Endothelial cell of umbilical vein (primary cell): ENCODE results near the gene ETF1. TPM values are rescaled to one million over a fixed set of nuclear protein-coding genes. Genes with fewer than 3 reads are reported as not detected.

Source experiments
- BruUV-seq: library from RNA; stranded (reverse); fragments of 400-500 nt; replicated peaks from 2 replicates; lab custom pipeline; 2021; lab: Mats Ljungman, UMichigan
- CTCF ChIA-PET: fragments of 300-600, 350-600 bp; sonication (Branson Sonifier 250); formaldehyde crosslinking; loops from one replicate; lab custom pipeline; 2021; ENCODE audit warnings: antibody characterized with exemption, inconsistent platforms; lab: Charles Lee
- POLR2A ChIA-PET: fragments of 300-600, 350-600 bp; sonication (Branson Sonifier 250); formaldehyde crosslinking; loops from one replicate; lab custom pipeline; 2021; ENCODE audit warnings: antibody characterized with exemption, inconsistent platforms; lab: Charles Lee
- DNase-seq: peaks from one replicate; pipeline ENCODE4 v3.0.0-alpha.2; 2011; ENCODE audit warnings: low read depth, low spot score
- FAIRE-seq: peaks from 2 replicates; lab custom pipeline; 2011; peaks lifted over from hg19 to GRCh38; lab: Jason Lieb, UNC
- H2AFZ ChIP-seq: 2 replicates; pipeline ENCODE4 v1.6.0; 2012; ENCODE audit warnings: low read depth, low read length, control low read depth, inconsistent platforms
- H3K27ac ChIP-seq: 2 replicates; pipeline ENCODE4 v1.5.1; 2011; ENCODE audit warnings: low read depth, mild to moderate bottlenecking, control low read depth, low read length, moderate library complexity; ENCODE audit not compliant: insufficient read depth
- H3K27me3 ChIP-seq, 2 experiments: 2 replicates each; pipeline versions ENCODE4 v1.6.0 to v1.6.1; 2011; ENCODE audit warnings: low read length in 2 of 2, mixed read lengths in 1 of 2; ENCODE audit not compliant: control insufficient read depth in 2 of 2, insufficient read depth in 2 of 2
- H3K36me3 ChIP-seq, 2 experiments: 2 replicates in 1 of 2; 3 replicates in 1 of 2; pipeline ENCODE4 v1.5.1; 2011; ENCODE audit warnings: low read length in 2 of 2, mild to moderate bottlenecking in 1 of 2, moderate library complexity in 1 of 2; ENCODE audit not compliant: control insufficient read depth in 2 of 2, insufficient read depth in 2 of 2; ENCODE audit errors: extremely low read depth in 1 of 2
- H3K4me1 ChIP-seq: 3 replicates; pipeline ENCODE4 v1.5.1; 2011; ENCODE audit warnings: mild to moderate bottlenecking, low read length; ENCODE audit not compliant: control insufficient read depth, insufficient read depth; ENCODE audit errors: extremely low read depth
- H3K4me2 ChIP-seq: 2 replicates; pipeline ENCODE4 v1.6.1; 2011; ENCODE audit warnings: low read length, control low read depth, mixed read lengths; ENCODE audit not compliant: insufficient read depth
- H3K4me3 ChIP-seq, 3 experiments: fragments of 200-600 bp in 1 of 3; sonication (generic), shearing (Covaris generic) in 1 of 3; replicated peaks in 1 of 3; 2 replicates each; pipeline ENCODE4 v1.5.1; 2011 to 2016; ENCODE audit warnings: control low read depth in 3 of 3, low read length in 3 of 3, mild to moderate bottlenecking in 2 of 3, inconsistent platforms in 1 of 3, low read depth in 1 of 3, moderate library complexity in 1 of 3; ENCODE audit not compliant: insufficient read depth in 1 of 3
- H3K79me2 ChIP-seq: 2 replicates; pipeline ENCODE4 v1.6.0; 2012; ENCODE audit warnings: low read length, inconsistent platforms; ENCODE audit not compliant: control insufficient read depth, insufficient read depth
- H3K9ac ChIP-seq: replicated peaks from 2 replicates; pipeline ENCODE3; 2011; ENCODE audit warnings: low read length, control low read depth; ENCODE audit not compliant: insufficient read depth; ENCODE audit errors: extremely low read depth
- H3K9me1 ChIP-seq: replicated peaks from 3 replicates; pipeline ENCODE4 v1.6.0; 2011; ENCODE audit warnings: mild to moderate bottlenecking, low read length; ENCODE audit not compliant: control insufficient read depth, insufficient read depth; ENCODE audit errors: extremely low read depth
- H3K9me3 ChIP-seq: replicated peaks from 2 replicates; pipeline ENCODE4 v1.5.1; 2012; ENCODE audit warnings: low read length, inconsistent platforms; ENCODE audit not compliant: control insufficient read depth, insufficient read depth
- H4K20me1 ChIP-seq: replicated peaks from 2 replicates; pipeline ENCODE3; 2011; ENCODE audit warnings: mild to moderate bottlenecking, low read length; ENCODE audit not compliant: control insufficient read depth, insufficient read depth; ENCODE audit errors: extremely low read depth
- CTCF ChIP-seq, 2 donors: IDR thresholded peaks; 1 replicate in 1 of 2; 2 replicates in 1 of 2; pipeline ENCODE4 v1.5.1; 2011; ENCODE audit warnings: low read length in 2 of 2, mild to moderate bottlenecking in 2 of 2, moderate library complexity in 2 of 2, control low read depth in 1 of 2, inconsistent platforms in 1 of 2, low read depth in 1 of 2; ENCODE audit not compliant: insufficient read depth in 1 of 2; ENCODE audit errors: extremely low read depth in 1 of 2
- EZH2 ChIP-seq: IDR thresholded peaks from 2 replicates; pipeline ENCODE4 v1.6.1; 2012; ENCODE audit warnings: borderline replicate concordance, low read depth, mild to moderate bottlenecking, moderate library complexity, low read length, inconsistent platforms; ENCODE audit not compliant: severe bottlenecking
- FOS ChIP-seq: IDR thresholded peaks from 2 replicates; pipeline ENCODE4 v1.6.1; 2011; ENCODE audit warnings: mild to moderate bottlenecking, low read length, moderate library complexity, borderline replicate concordance; ENCODE audit not compliant: insufficient read depth
- JUN ChIP-seq: IDR thresholded peaks from 2 replicates; pipeline ENCODE4 v1.6.1; 2011; ENCODE audit warnings: borderline replicate concordance, low read depth; ENCODE audit not compliant: insufficient read length, insufficient read depth
- MAX ChIP-seq: IDR thresholded peaks from 2 replicates; pipeline ENCODE4 v1.6.1; 2011; ENCODE audit not compliant: insufficient read depth, insufficient read length
- POLR2A ChIP-seq: IDR thresholded peaks from 2 replicates; pipeline ENCODE4 v1.6.1; 2012; ENCODE audit warnings: low read depth, mild to moderate bottlenecking, control low read depth, low read length
- POLR2AphosphoS5 ChIP-seq: IDR thresholded peaks from 2 replicates; pipeline ENCODE4 v1.6.1; 2012; ENCODE audit warnings: low read depth, mild to moderate bottlenecking, control low read depth, low read length, moderate library complexity; ENCODE audit not compliant: insufficient read depth
- dilution Hi-C: fragments of 300-500 bp; cut with MboI; formaldehyde crosslinking; loops from one replicate; pipeline ENCODE4 v1.15.0; 2019; ENCODE audit warnings: low sequenced_read_pairs; ENCODE audit not compliant: extremely low pct_ligation_motif_present
- intact Hi-C: fragments of 100-400 bp; cut with micrococcal nuclease; formaldehyde crosslinking; loops from one replicate; pipeline ENCODE4 v1.10.0; 2022
- polyA plus RNA-seq, 4 experiments: library from polyadenylated mRNA; depleted of rRNA in 3 of 4; stranded (reverse) in 3 of 4; unstranded in 1 of 4; fragments of >200 nt; gene quantifications; 2 replicates each; pipeline versions ENCODE4 v1.2.1 to v1.2.3, GENCODE V29; 2011 to 2012; ENCODE audit warnings: missing spikeins in 1 of 4
- total RNA-seq: library from RNA; stranded (reverse); gene quantifications from 2 replicates; pipeline ENCODE4 v1.2.3, GENCODE V29; 2021

ETF1 gene
- total and polyA plus RNA-seq, 2 donors (not counting 3 experiments of a cell fraction or from before 2014, with no cell fraction given), result 32.9 to 114 TPM

- dilution Hi-C loops (no loop called here), intact Hi-C loops (no loop called here)
- Histone ChIP-seq H3K4me2 (no peak overlapping the region), H3K36me3 (peaks cover 39 to 45% of the 10 kb centered on the region in 2 experiments), H3K4me3 (no peak overlapping the region), H4K20me1 (no peaks in the 10 kb centered on the region), H3K79me2 (peaks cover 53% of the 10 kb centered on the region), H2AFZ (no peak overlapping the region), H3K9me1 (no peaks in the 10 kb centered on the region), H3K27me3 (no peaks in the 10 kb centered on the region), H3K9ac (no peak overlapping the region), H3K9me3 (no peaks in the 10 kb centered on the region), H3K4me1 (no peaks in the 10 kb centered on the region), H3K27ac (no peak overlapping the region)
- BruUV-seq, result no TSS peak
- ChIA-PET CTCF (no interaction called here), POLR2A (interaction anchor here (0.6 to 1.7 kb wide), 3 partner anchors 10 to 1023 kb away, joined by 3 to 6 read pairs (median 5); partner anchors contain the start of gene HSPA9)
- FAIRE-seq (no peak), DNase-seq (no peak)
- TF ChIP-seq POLR2AphosphoS5 (no peak), EZH2 (no peak)
Observed at GRCh38 chr5:138565100-138565821, 22.2 kb upstream of the ETF1 start.

- no peak overlapping the region for H3K4me3 ChIP-seq
- H3K27ac ChIP-seq, result no peak overlapping the region
- dilution Hi-C loops, result no loop called here
- no peak overlapping the region for H3K4me2 ChIP-seq
- no peaks in the 10 kb centered on the region for H4K20me1 ChIP-seq
- H3K27me3 ChIP-seq, result no peaks in the 10 kb centered on the region
- ChIA-PET POLR2A (interaction anchor here (0.6 kb wide), 1 partner anchor 11 kb away, joined by 7 read pairs; no protein-coding TSS in a partner anchor), CTCF (no interaction called here)
- peaks cover 40 to 46% of the 10 kb centered on the region in 2 experiments for H3K36me3 ChIP-seq
- no peak overlapping the region for H2AFZ ChIP-seq
- TF ChIP-seq CTCF (IDR thresholded peaks at IDR 0.05; ENCODE audit: extremely low read depth in 1 of 2, insufficient read depth in 1 of 2, low read depth in 1 of 2, low read length in 2 of 2), result no peak
- no peak for TF ChIP-seq POLR2A
- no peak for TF ChIP-seq POLR2AphosphoS5
- no peak for TF ChIP-seq FOS
- no peak for TF ChIP-seq MAX
- TF ChIP-seq EZH2, result no peak
- no peak for TF ChIP-seq JUN
- FAIRE-seq, result no peak
- no peak overlapping the region for H3K9ac ChIP-seq
- H3K9me1 ChIP-seq, result no peaks in the 10 kb centered on the region
- no peaks in the 10 kb centered on the region for H3K9me3 ChIP-seq
- H3K79me2 ChIP-seq, result peaks cover 49% of the 10 kb centered on the region
- no TSS peak for BruUV-seq
- no peaks in the 10 kb centered on the region for H3K4me1 ChIP-seq
- intact Hi-C loops, result no loop called here
- no peak for DNase-seq
Observed at GRCh38 chr5:138564242-138564641, 21.2 kb upstream of the ETF1 start.
